SK-N-DZ (cell line): ENCODE results near the gene ARID1B.

Source experiments
- DNase-seq: peaks from one replicate; pipeline ENCODE4 v3.0.0-alpha.2; 2015; ENCODE audit warnings: low spot score

The ARID1B gene

GRCh38 chr6:157047328-157047727 lies 270.1 kb downstream of the ARID1B start:
- DNase-seq = no peak

DNA sequence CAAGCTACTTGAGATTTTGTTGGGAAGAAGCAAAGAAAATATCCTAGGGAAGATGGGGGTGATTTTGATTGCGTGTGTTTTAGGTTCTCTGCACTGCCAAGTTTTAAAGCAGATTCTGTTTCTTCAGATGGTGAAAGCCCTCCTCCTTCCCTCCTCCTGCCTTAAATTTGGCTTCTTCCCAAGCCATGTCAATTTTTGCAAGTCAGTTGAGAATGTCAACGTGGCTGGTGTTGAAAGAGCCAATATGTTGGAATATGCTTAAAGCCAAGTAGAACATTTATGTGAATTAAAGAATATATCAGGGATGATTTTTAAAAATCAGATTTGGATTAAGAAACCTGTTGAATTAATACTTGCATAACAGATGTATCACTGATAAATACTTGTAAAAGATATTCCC lies 270.8 kb downstream of the ARID1B start:
- no peak for DNase-seq

- no peak for DNase-seq
Measured at GRCh38 chr6:157049133-157049532, 272.0 kb downstream of the ARID1B start.

- peak; percentile 29 for DNase-seq
Measured at GRCh38 chr6:157050537-157051265, 273.5 kb downstream of the ARID1B start.

DNA sequence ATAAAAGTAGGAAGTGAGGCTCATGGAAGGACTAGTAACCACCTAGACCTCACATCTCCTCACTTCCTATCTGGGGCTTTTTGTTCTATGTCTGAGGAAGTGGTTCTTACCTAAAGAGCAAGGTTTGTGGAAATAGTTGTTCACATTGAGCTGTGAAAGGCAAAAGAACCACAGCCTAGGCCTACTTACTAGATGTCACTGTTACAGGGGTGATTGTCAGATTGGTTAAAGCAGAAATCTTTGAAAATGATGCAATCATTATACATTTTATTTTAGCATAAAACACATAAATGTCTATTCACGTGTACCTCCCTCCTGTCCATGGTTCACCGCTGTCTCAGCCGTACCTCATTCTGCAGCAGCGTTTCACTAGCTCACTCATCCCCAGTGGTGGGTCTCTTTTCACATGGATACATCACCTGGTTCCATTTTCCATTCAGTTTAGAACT lies 277.4 kb downstream of the ARID1B start:
- DNase-seq = no peak

DNA sequence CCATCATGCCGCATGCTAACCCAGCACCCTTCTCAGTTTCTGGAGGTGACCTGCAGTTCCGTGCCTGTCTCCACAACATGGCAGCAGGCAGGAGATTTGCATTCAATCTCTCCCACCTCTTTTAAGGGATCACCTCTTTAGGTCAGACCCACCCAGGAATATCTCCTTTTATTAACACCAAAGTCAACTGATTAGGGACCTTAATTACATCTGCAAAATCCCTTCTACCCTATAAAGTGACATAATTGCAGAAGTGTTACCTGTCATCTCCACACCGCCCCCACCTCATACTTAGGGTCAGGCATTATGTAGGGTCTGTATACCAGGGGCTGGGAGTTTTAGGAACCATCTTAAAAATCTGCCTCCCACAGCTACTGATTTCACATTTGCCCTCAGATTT lies 278.7 kb downstream of the ARID1B start:
- no peak for DNase-seq

DNA sequence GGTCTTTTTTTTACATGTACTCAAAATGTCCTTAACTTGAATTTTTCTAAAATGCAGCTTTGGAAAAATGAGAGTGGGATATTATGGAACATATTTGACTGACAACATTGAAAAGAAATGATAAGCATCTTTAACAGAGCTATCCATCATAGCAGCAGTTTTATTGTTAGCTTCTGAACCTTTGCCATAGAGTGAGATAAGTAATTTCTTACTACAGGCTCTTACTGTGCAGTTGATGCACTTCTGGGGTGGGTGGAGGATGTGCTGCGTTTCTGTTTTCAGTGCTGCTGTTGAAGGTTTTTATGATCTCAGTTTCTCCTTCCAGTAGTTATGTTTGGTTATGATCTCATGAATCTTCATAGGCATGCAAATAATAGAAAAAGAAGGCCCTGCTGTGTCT lies 279.1 kb downstream of the ARID1B start:
- no peak for DNase-seq

DNA sequence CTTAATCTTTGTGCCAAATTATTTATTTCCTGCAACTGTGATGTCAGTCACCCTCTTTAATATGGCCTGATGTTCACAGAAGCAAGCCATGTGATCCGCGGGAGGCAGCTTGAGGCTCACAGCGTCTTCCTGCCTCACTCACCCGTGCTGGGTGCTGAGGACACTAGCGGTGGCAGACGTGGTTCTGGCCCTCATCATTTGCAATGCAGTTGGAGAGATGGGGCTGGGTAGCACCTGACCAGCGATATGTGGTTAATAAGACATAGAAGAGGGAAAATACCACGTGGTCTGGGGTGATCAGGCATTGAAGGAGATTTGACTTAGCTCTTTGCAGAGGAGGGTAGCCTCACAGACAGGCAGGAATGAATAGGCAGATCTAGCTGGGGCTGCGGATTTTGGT lies 281.4 kb downstream of the ARID1B start:
- DNase-seq = no peak

GRCh38 chr6:157059781-157060180 lies 282.6 kb downstream of the ARID1B start:
- DNase-seq = no peak

DNA sequence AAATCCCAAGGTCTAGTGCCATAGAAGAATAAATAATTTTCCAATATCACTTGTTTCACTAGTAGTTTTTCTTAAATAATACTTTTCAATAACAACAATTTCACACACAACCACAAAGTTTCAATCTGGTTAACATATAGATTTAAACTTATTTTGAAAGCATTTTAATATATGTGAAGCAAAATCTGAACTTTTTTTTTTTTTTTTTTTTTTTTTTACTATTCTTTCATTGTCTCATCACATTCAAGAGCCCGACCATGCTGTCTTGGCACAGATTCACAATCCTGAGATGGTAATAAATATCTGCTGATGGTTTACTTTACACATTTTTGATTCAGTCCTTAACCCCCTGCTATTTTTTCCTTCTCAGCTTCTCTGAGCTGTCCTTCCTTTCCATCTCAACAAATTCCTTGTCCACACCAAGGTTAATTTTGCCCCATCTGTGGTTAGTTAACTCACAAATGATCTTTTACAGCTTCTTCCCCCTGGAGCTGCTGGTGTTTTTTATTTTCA lies 283.3 kb downstream of the ARID1B start:
- no peak for DNase-seq

DNA sequence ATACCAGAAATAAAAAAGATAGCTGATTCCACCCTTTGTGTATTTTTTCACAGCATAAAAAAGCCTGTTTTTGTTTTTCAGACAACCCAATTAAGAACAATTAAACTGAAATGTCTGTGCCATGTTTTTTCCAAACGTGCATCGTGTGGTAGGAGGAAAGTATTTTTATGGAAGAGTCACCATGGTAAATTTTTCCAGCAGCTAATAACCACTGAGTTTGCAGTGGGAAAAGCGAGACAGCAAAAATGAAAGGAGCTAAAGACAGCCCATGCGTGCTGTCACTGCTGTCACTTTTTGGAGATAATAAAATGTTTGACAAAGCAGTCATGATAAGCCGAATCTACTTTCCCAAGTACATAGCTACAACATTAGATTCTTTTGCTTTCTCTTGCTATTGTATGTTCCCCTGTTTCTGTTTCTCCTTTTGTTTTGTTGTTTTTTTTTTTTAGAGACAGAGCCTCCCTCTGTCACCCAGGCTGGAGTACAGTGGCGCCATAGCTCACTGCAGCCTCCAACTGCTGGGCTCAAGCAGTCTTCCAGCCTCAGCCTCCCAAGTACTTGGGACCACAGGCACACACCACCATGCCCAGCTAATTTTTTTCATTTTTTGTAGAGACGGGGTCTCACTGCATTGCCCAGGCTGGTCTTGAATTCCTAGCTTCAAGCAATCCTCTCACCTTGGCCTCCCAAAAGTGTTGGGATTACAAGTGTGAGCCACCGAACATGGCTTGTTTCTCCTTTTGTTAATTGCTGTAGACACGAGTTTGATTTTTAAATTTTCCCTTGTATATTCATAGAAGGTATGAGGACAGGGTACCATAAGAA lies 284.8 kb downstream of the ARID1B start:
- DNase-seq = no peak

GRCh38 chr6:157063176-157063905 lies 286.2 kb downstream of the ARID1B start:
- DNase-seq = no peak

DNA sequence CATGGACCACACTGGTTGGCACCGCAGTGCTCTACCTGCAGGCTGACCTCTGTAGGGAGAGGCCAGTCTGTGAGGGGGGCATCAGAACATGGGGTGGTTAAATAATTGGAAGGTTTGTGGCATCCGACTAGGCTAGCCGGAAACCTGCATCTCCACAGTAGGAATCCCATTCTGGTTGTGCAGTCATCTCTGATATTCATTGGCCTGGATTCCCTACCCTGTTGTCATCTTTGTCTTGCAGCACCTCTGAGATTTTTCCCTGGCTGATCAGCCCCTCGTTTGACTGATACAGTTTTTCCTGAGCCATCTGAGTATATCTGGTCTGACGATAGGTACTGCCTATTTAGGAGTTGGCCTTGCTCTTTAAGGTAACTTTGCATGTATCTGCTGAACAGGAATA lies 286.7 kb downstream of the ARID1B start:
- DNase-seq = no peak

GRCh38 chr6:157064502-157064901 lies 287.3 kb downstream of the ARID1B start:
- no peak for DNase-seq

DNA sequence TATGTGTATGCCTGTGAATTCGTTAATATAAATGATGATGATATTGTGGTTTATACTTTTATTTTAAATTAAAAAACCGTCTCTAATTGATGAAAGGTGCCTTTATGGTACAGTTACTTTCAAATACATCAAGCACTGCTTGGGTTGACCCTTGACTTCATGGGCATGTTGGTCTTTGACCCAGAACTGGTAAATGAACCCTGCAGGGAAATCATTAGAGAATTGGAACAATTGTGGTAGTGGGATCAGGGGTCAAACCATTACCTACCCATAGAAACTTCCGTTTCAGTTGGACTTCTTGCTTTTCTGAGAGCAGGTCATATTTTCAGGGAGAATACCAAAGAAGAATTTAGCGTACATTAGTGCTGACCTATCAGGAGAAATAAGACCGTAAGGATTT lies 288.2 kb downstream of the ARID1B start:
- no peak for DNase-seq

- no peak for DNase-seq
Measured at GRCh38 chr6:157066781-157067491, 289.8 kb downstream of the ARID1B start.

DNA sequence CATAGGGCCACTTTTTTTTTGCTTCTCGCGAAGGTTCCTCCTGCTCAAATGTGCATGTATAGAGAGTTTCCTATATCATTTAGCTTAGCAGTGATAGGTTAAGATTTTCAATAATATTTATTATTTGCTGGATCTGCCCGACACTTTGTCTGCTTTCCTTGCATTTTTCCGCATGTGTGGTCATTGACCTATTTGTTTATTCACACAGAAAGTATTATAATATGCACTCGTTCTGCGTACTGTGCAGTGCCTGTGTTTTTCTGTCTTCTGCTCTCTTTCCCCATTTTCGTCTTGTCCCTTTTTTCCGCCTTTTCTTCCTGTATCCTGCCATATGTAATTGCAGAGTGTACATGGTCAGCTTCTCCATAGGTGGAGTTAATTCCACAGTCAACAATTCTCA lies 290.3 kb downstream of the ARID1B start:
- DNase-seq = no peak

- no peak for DNase-seq
Measured at GRCh38 chr6:157068691-157069324, 291.6 kb downstream of the ARID1B start.

DNA sequence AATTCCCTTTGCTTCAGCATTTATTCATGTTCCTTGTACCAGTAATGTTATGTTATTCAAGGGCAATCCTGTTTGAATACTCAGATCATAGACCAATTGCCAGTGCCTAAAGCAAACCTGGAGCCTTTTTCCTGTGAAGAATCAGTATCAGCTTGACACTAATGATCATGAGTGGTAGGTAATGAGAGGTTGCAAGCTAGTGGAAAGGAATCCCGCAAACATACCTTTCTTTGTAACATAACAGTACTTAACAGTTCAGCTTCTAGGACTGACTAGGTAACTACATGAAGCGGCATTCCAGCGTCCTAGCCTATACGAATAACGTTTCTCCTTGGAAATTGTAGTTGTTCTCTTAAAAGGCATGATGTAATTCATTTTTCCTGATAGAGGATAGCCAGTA lies 292.4 kb downstream of the ARID1B start:
- no peak for DNase-seq

DNA sequence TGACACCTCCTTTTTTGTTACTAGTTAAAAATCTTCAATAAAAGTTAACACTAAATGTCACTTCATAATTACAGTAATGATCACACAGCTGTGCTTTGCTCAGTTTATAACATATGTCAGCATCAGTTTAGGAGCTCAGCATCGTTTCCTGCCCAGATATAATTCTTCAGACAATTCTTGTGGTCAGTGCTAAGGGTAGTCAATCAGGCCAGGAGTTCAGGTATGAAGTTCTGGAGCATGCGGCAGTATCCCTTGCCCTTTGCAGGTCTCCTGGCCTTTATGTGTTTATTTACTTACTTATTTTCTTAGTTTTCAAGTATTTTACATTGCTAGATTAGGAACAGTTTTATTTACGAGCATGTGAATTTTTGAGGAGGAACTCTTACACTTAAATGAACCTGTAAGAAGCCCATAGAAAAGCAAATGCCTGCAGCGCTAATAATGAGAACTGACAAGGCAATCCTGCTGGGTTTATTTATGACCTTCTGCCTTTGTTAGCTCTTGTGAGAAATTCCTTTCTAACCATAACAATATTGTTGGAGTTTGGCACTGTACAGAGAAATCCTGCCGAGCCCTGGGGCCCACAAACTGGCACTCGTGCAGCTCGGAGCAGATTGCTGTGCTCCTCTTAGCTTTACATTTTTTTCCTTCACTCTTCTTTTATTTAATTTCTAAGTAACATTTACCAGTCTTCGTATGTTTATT lies 293.4 kb downstream of the ARID1B start:
- DNase-seq = no peak
